Right lobe of liver (tissue), 6 donors: ENCODE data around the gene RIC1. TPM values are rescaled to one million over a fixed set of nuclear protein-coding genes. Genes with fewer than 3 reads are reported as not detected.
A peak's percentile ranks its signal among the peaks of the same experiment; 100 is the strongest.
"Not testable (repeated sequence)": the region's sequence is repeated elsewhere in the genome, so short reads cannot be mapped to it uniquely, and the experiment has no call there.

Experiments used
- ATAC-seq, 4 donors: fragments of 200-7000 bp; cut with Tn5 transposase; one replicate each; pipeline ENCODE4 v1.9.1; 2020; ENCODE audit warnings: mild to moderate bottlenecking in 4 of 4, moderate library complexity in 4 of 4
- DNase-seq, 3 donors: peaks; one replicate each; pipeline ENCODE4 v3.0.0-alpha.2; 2020
- H3K27ac ChIP-seq, 3 donors: fragments of 200-600 bp; one replicate each; pipeline ENCODE4 v1.8.0; 2022
- H3K27me3 ChIP-seq, 2 donors: fragments of 200-600 bp; one replicate each; pipeline ENCODE4 v1.8.0; 2022
- H3K36me3 ChIP-seq, 4 donors: fragments of 200-600 bp; sonication (generic) in 1 of 4; one replicate each; pipeline versions ENCODE4 v1.5.1 to v1.8.0; 2017 to 2022; ENCODE audit warnings: control low read depth in 1 of 4
- H3K4me1 ChIP-seq, 4 donors: fragments of 200-600 bp; sonication (generic) in 1 of 4; one replicate each; pipeline versions ENCODE4 v1.5.1 to v1.8.0; 2017 to 2022; ENCODE audit warnings: control low read depth in 1 of 4
- H3K4me3 ChIP-seq, 3 donors: fragments of 200-600 bp; one replicate each; pipeline ENCODE4 v1.8.0; 2022
- H3K9me3 ChIP-seq, 4 donors: fragments of 200-600 bp; sonication (generic) in 1 of 4; one replicate each; pipeline versions ENCODE4 v1.5.1 to v1.8.0; 2017 to 2022; ENCODE audit warnings: control low read depth in 1 of 4
- POLR2A ChIP-seq: fragments of 450-650 bp; IDR thresholded peaks from one replicate; pipeline ENCODE4 v1.6.1; 2017; ENCODE audit warnings: antibody characterized with exemption, mild to moderate bottlenecking
- WGBS: methylation state at CpG from one replicate; pipeline ENCODE4 v1.1.6; 2018; ENCODE audit warnings: low coverage, low lambda C conversion rate; ENCODE audit not compliant: insufficient coverage; ENCODE audit errors: missing lambda C conversion rate; 5-methylcytosine and 5-hydroxymethylcytosine counted together
- intact Hi-C, 2 donors: fragments of 100-400 bp; cut with DNase I; formaldehyde crosslinking; loops; one replicate each; pipeline versions ENCODE4 v1.11.2 to v1.14.1; 2022
- total RNA-seq, 6 experiments: library from RNA; depleted of rRNA in 2 of 6; stranded (reverse); fragments of >200 nt in 2 of 6; fragmentation: NEBNext Ultra II Directional in 3 of 6; extraction: Animal tissue kit (Norgen Biotek cat#: 25700) in 3 of 6; gene quantifications; one replicate each; pipeline versions ENCODE4 v1.1.0 to v1.2.4, GENCODE V29; 2016 to 2023
- TF ChIP-seq, protein P1 (sequence below), 4 donors: fragments of 200-600 bp in 3 of 4; fragments of 450-650 bp in 1 of 4; IDR thresholded peaks; one replicate each; pipeline versions ENCODE4 v1.5.1 to v1.8.0; 2016 to 2022; ENCODE audit warnings: antibody characterized with exemption in 4 of 4, mild to moderate bottlenecking in 2 of 4
- donor health status: DM: no; HTN: yes; CAD: no.
- donor health status: DM: no; HTN: no; CAD: no.
- donor health status: DM: no; HTN: no; CAD: no.
- donor health status: DM: no; HTN: yes; CAD: no.
- donor health status: DM: no; HTN: yes; CAD: no.

The RIC1 gene
- total RNA-seq, 6 experiments from 2014 or later = 9.7 to 18.4 (median 10.5) TPM

DNA sequence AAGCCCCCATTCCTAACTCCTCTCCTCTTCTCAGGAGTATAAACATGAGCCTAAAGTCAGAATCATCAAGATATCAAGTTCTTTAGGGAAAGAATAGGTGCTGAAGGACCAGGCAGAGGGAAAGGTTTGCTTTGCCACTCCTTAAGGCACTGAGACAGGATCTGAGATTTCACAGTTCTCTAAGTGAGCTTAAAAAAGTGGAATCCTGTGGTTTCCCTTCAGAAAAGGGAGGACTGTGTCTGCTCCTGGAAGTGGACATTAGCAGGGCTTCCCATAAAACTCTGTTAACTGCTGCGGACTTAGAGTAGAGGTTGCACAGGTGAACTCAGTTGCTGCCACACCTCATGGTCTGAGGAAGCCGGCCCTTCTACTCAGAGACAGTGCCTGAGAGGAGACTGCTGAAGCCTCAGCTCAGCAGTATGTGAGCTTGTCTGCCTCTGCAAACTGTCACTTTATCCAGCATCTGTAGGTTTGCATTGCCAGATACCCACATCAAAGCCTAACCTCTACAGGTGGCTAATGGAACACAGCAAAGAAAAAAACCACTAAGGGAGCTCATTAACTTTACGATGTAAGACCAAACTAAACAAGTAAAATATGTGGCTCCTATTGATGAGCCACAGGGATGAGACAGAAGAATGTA is 42.9 kb downstream of the RIC1 start:
- WGBS = 92% methylated on average over 1 of the region's 3 CpGs
- intact Hi-C loops = no loop called here
- ATAC-seq (no peak), DNase-seq (no peak)
- H3K27ac ChIP-seq = no peak overlapping the region
- H3K4me3 ChIP-seq = no peak overlapping the region
- H3K36me3 ChIP-seq = no peaks in the 10 kb centered on the region
- no peaks in the 10 kb centered on the region for H3K4me1 ChIP-seq
- TF ChIP-seq POLR2A = no peak
- TF ChIP-seq, protein P1, sequence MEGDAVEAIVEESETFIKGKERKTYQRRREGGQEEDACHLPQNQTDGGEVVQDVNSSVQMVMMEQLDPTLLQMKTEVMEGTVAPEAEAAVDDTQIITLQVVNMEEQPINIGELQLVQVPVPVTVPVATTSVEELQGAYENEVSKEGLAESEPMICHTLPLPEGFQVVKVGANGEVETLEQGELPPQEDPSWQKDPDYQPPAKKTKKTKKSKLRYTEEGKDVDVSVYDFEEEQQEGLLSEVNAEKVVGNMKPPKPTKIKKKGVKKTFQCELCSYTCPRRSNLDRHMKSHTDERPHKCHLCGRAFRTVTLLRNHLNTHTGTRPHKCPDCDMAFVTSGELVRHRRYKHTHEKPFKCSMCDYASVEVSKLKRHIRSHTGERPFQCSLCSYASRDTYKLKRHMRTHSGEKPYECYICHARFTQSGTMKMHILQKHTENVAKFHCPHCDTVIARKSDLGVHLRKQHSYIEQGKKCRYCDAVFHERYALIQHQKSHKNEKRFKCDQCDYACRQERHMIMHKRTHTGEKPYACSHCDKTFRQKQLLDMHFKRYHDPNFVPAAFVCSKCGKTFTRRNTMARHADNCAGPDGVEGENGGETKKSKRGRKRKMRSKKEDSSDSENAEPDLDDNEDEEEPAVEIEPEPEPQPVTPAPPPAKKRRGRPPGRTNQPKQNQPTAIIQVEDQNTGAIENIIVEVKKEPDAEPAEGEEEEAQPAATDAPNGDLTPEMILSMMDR (IDR thresholded peaks at IDR 0.05) = no peak
- H3K9me3 ChIP-seq = no peaks in the 10 kb centered on the region
- no peaks in the 10 kb centered on the region for H3K27me3 ChIP-seq

DNA sequence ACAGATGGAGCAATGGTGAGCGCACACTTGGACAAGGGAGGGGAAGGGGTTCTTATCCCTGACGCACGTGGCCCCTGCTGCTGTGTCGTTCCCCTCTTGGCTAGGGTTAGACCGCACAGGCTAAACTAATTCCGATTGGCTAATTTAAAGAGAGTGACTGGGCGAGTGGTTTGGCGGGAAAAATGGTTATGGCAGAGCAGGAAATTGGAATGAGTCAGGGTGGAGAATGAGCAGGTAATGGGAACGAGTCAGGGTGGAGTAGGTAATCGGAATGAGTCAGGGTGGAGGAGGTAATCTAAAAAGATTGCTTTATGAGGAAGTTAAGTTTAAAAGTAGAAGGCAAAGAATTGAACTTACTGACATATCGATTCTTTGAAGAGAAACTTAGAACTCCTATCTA is 46.1 kb downstream of the RIC1 start:
- H3K36me3 ChIP-seq, H3K4me1 ChIP-seq, ATAC-seq, intact Hi-C loops, DNase-seq, H3K27ac ChIP-seq, H3K9me3 ChIP-seq, H3K4me3 ChIP-seq, H3K27me3 ChIP-seq: not testable (repeated sequence)
- WGBS = 97% methylated on average over 8 of the region's 11 CpGs

DNA sequence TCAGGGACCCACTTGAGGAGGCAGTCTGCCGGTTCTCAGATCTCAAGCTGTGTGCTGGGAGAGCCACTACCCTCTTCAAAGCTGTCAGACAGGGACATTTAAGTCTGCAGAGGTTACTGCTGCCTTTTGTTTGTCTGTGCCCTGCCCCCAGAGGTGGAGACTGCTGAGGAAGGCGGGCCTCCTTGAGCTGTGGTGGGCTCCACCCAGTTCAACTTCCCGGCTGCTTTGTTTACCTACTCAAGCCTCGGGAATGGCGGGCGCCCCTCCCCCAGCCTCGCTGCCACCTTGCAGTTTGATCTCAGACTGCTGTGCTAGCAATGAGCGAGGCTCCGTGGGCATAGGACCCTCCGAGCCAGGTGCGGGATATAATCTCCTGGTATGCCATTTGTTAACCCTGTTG is 54.7 kb downstream of the RIC1 start:
- WGBS = 100% methylated on average over 1 of the region's 11 CpGs
- H3K36me3 ChIP-seq, H3K4me1 ChIP-seq, H3K4me3 ChIP-seq, H3K27ac ChIP-seq, intact Hi-C loops, H3K9me3 ChIP-seq, ATAC-seq, H3K27me3 ChIP-seq, DNase-seq: not testable (repeated sequence)

- intact Hi-C loops = no loop called here
- Histone ChIP-seq H3K27me3 (no peaks in the 10 kb centered on the region), H3K27ac (no peak overlapping the region), H3K36me3 (no peaks in the 10 kb centered on the region), H3K4me1 (no peaks in the 10 kb centered on the region), H3K4me3 (no peak overlapping the region), H3K9me3 (no peaks in the 10 kb centered on the region)
- no peak for DNase-seq
- TF ChIP-seq POLR2A = no peak
- TF ChIP-seq, protein P1 (IDR thresholded peaks at IDR 0.05) = no peak
- no peak for ATAC-seq
- 83% methylated on average over 1 of the region's 7 CpGs for WGBS
Observed at GRCh38 chr9:5684101-5684500, 55.2 kb downstream of the RIC1 start.

GRCh38 chr9:5688109-5688508 is 59.2 kb downstream of the RIC1 start:
- no peaks in the 10 kb centered on the region for H3K27me3 ChIP-seq
- TF ChIP-seq POLR2A = no peak
- TF ChIP-seq, protein P1 (IDR thresholded peaks at IDR 0.05) = no peak
- peak in 1 of 4 donors; percentile 22 for ATAC-seq
- WGBS = 82% methylated on average over 1 of the region's 1 CpG
- no peaks in the 10 kb centered on the region for H3K4me1 ChIP-seq
- no peak for DNase-seq
- no peaks in the 10 kb centered on the region for H3K36me3 ChIP-seq
- no peak overlapping the region for H3K4me3 ChIP-seq
- intact Hi-C loops = no loop called here
- H3K9me3 ChIP-seq = no peaks in the 10 kb centered on the region
- H3K27ac ChIP-seq = no peak overlapping the region

- intact Hi-C loops = no loop called here
- TF ChIP-seq POLR2A = no peak
- TF ChIP-seq, protein P1 (IDR thresholded peaks at IDR 0.05) = no peak
- Histone ChIP-seq H3K4me3 (no peak overlapping the region), H3K4me1 (no peaks in the 10 kb centered on the region), H3K27me3 (no peaks in the 10 kb centered on the region), H3K36me3 (no peaks in the 10 kb centered on the region), H3K9me3 (no peaks in the 10 kb centered on the region), H3K27ac (no peak overlapping the region)
- ATAC-seq (no peak), DNase-seq (no peak)
- 95% methylated on average over 1 of the region's 1 CpG for WGBS
Observed at GRCh38 chr9:5690278-5690677, 61.4 kb downstream of the RIC1 start.
